Measurements from ENCODE around the gene MFSD6.

- TF ChIP-seq PHF8 (IDR thresholded peaks at IDR 0.05; ENCODE audit: borderline replicate concordance, low read depth) (no peak), CTCF (IDR thresholded peaks at IDR 0.05) (no peak), RNF2 (IDR thresholded peaks at IDR 0.05; ENCODE audit: borderline replicate concordance, low read depth) (no peak), CHD2 (IDR thresholded peaks at IDR 0.05; ENCODE audit: low read length, partially characterized antibody) (no peak), CHD4 (IDR thresholded peaks at IDR 0.05; ENCODE audit: borderline replicate concordance) (no peak), MAFK (IDR thresholded peaks at IDR 0.05; ENCODE audit: partially characterized antibody) (peak; percentile 21), POLR2A (IDR thresholded peaks at IDR 0.05; ENCODE audit: low read length) (no peak), SMC3 (IDR thresholded peaks at IDR 0.05) (no peak), EP300 (IDR thresholded peaks at IDR 0.05) (no peak), SREBF2 (IDR thresholded peaks at IDR 0.05) (no peak), HMGXB4 (CRISPR knock-in tag; IDR thresholded peaks at IDR 0.05; ENCODE audit: borderline replicate concordance) (no peak), JUNB (IDR thresholded peaks at IDR 0.05) (no peak), PBX3 (IDR thresholded peaks at IDR 0.05) (no peak), CEBPB (IDR thresholded peaks at IDR 0.05) (no peak)
Measured at GRCh38 chr2:190415794-190416775, 7.9 kb downstream of the MFSD6 start.
